HG03558 (cell line): ENCODE results near the gene ABI3BP.

Experiments
- ATAC-seq: cut with Tn5 transposase; IDR thresholded peaks from one replicate; pipeline ENCODE4 v1.9.1; 2021; ENCODE audit warnings: moderate number of reproducible peaks; ENCODE audit not compliant: unreplicated experiment; ENCODE audit errors: extremely low read depth

ABI3BP gene

DNA sequence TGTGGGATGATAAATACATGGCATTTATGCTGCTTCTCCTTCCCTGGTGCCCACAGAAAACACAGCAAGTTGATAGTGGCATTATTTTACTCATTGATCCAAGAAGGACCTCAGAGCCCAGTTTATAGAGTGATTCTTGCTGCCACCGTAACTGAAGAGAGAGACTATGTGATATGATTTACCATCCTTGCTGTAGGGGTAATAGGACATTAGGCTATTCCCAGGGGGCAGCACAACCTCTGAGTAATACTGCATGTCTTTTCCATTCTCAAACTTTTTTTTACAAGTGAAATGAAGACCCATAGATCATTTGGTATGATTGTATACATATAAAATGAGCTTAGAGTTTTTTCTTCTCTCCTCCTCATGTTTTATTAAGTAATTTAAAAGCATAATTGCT is 136.4 kb downstream of the ABI3BP start:
- no peak for ATAC-seq

DNA sequence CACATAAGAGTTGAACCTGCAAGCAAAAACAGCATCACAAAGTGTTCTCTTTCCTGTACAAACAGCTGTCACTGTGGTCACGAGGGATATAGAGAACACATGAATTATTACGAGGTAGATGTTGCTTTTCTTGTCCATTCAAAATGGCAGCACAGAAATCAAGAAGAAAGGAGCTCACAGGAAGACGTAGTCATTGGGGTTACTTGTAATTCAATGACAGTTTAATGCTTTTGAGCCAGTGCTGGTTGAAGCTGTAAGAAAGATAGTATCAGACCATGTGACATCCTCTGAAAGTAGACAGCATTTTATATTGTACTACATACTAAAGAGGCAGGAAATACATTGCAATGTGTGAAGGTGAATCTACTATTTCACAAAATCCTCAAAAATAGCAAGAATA is 140.4 kb downstream of the ABI3BP start:
- no peak for ATAC-seq

DNA sequence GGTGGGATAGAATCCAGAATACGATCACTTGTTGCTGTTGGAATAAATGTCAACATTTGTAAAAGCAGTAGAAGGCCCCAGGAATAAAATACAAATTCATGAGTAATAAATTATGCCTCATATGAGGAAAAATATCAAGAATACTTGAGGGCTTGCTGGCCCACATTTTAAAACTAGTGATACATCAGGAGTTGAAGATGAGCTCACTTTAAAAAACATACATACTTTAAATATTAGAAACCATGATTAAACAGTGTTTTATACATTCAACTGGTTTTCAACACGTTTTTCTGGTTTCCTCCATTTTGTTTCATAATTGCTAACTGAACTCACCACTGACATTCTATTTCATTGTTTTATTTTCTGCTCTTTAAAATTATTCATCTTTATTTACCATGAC is 142.5 kb downstream of the ABI3BP start:
- no peak for ATAC-seq

DNA sequence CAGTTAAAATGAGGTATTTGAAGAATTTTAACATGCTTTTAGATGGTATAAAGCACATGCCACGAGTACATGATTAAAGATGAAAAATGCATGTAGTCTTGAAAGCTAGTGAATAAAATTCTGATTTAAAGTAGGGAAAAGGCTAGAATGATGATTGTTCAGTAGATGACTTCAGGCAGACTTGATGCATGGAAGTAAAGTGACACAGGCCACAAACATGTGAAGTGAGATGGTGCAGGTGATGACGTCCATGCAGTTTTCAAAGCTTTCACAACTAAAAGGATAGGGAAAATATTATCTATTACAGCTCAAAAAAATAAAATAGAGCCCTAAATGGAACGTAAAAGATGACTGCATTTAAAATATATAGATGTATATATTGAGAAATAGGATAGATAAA is 143.1 kb downstream of the ABI3BP start:
- no peak for ATAC-seq

DNA sequence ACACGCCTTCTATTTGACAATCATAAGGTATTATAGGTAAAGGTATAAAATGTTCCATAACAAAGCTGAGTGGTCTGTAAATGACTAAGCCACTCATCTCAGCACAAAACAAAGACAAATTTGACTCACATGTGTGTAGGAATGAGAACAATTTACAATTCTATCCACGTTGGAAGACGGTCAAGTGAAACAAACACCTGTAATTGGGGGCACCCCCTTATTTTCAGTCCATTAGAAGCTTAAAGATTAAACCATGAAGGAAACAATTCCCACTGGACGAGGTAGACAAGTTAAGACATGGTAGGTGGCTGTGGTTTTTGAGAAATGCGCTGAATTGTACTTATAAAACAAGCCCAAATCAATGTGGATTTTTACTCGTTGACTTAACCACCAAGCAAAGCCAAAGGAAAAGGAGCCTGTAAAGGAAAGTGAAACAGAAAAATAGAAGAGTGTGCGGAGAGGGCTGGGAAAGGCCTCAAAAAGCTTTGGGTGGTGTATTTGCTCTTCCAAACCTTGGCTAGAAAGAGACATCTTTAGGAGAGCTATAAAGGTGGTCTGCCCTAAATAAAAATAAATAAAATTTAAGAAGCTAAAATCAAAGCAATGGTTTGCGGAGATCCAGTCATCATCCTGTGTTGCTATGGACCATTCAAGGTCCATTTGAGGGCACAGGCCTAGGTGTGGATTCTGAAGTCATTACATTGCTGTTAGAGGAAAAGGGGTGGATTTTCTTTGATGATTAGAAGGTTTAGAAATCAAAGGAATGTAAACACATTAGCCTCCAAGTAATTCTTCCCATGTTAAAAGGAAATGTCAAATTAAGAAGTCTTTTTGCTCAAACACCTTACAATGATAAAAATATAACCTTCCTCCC is 148.9 kb downstream of the ABI3BP start:
- ATAC-seq = no peak

DNA sequence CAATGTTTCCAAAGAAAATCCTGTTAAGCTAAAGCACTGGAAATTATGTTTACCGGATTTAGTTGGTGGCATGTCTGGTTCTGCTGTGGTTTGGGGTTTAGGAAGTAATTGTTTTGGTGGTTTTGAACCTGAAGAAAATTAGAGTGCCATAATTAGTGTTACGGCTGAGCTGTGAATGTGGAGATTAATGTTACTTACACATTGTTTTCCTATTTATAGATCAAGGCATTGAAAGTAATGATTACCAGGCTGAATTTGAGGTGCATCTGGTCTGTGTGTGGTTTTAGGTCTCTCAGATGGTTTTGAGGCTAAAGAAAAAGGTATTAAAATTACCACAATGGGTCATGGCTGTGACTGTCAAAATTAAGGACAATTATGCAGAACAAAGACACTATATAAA is 155.1 kb downstream of the ABI3BP start:
- no peak for ATAC-seq

DNA sequence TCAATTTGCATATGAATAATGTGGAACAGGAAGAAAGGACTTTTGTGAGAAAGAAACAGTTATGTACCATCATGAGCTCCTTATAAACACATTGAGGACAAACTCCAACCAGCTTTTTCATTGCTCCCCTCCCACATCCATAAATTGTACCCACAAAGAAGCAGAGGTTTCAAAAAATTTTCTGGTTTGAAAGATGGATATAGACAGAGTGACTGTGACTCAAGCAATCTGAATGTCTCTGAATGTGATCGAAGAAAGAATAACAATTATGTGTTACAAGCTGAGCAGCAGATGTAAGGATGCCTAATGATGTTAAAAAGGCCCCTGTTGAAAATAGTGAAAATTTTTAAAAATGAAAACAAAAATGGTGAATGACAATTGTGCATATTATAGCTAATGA is 156.6 kb downstream of the ABI3BP start:
- ATAC-seq = no peak

DNA sequence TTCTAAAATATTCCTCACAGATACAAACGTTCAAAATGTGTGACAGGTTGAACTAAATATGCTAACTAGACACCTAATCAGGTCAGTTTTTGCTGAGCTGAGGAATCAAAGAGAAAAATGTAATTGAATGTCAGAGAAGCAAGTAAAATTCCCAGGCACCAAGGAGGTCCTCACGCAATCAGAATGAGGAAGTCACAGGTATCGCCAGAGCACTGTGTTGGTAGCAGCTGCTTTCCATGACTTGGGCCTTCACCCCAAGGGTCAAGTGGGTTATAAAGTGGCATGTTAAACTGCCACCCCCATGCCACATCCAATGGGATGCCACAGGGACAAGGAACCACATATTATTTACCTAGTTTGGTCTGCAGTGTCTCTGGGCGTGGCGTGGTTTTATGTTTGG is 158.9 kb downstream of the ABI3BP start:
- ATAC-seq = no peak

DNA sequence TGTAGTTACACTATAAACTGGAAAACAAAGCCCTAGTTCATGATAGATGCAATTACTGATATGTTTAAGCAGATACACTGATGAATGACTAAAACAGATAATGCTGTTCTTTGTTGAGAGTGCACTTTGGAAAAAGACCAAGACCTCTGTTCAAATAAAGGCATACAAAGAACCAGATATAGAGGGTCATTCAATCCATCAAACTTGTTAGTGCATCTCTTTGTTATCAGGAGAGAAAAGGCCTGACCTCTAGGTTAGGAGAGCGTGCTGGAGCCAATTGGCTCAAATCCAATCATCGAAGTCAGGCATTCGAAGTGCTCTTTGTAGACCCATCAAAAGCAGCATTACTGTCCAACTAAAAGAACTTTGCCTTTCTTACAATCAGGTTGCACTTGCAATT is 159.7 kb downstream of the ABI3BP start:
- ATAC-seq = no peak

DNA sequence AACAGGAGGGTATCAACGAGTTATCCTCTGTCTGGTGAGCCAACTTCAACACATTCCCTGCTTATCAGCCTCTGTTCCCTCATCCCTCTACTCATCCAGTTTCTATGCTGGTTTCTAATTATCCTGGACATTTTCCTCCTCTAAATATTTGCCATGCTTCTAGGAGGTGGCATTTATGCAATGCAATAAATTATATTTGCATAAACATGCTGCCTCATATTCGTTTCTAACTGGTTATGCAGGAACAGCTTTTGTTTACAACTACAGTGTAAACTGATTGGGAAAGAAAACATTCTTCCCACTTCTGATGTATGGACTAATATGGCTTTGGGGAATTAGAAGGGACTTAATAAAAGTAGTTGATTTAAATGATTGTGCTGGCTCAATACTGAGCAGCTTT is 161.6 kb downstream of the ABI3BP start:
- ATAC-seq = no peak

DNA sequence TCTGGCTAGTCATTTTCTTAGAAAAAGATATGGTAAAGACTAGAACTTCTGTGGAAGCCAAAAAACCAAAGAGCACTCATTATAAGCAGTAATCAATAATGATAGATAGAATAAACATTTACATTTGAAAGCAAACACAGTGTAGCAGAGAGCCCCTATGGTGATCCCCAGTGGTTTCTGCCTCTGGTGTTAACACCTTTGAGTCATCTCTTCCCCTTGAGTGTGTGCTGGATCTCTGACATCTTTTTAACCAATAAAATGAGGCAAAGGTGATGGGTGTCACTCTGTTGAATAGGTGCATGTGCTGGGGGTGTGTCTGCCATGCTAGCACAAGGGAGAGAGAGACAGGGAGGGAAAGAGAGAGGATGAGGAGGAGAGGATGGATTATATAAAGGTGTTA is 162.3 kb downstream of the ABI3BP start:
- ATAC-seq = no peak

DNA sequence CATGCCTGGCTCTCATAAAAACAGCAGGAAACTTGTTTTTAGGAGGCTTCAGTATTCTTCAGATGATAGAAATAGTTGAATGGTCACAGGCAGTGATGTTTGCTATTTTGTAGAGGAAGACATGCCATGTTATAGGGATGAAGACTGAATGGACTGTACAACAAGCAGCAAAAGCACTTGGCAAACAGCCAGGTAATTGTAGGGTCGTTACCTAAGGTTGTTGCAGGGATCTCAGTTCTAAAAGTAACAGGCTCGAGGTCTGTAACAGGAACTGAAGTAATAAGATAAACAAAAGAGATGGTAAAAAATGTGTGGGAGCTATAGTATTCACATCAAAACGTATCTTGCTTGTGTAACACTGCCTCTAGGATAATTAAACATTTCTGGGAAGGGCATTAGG is 167.6 kb downstream of the ABI3BP start:
- ATAC-seq = no peak

DNA sequence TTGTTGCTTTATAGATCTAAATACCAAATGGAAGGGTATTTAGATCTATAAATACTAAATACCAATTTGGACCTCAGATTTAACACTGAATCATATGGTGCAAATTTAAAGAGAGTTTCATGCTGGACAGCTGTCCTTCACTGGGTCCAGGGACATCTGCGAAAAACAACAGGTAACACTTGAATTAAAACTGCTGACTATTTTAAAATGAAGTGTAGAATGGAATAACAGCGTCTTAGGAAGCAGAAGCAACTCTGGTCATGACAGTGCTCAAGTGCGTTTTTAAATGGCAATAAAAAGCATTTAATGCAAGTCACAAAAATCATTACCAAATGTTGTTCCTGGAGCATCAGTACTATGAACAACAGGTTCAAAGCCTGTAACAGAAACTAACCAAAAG is 177.6 kb downstream of the ABI3BP start:
- no peak for ATAC-seq

DNA sequence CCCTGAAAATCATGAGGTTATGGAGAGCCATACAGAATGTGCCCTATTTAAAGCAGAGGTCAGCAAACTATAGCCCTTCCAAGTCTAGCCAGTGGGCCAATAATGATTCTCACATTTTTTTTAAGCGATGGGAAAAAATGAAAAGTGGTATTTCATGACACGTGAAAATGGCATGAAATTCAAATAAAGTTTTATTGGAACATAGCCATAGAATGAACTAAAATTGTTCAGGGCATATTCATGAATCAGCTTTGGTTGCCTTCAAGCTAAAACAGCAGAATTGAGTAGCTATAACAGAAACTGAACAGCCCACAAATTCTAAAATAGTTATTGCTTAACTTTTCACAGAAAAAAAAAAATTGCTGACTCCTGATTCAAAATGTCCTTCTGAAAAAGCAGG is 179.4 kb downstream of the ABI3BP start:
- ATAC-seq = no peak

DNA sequence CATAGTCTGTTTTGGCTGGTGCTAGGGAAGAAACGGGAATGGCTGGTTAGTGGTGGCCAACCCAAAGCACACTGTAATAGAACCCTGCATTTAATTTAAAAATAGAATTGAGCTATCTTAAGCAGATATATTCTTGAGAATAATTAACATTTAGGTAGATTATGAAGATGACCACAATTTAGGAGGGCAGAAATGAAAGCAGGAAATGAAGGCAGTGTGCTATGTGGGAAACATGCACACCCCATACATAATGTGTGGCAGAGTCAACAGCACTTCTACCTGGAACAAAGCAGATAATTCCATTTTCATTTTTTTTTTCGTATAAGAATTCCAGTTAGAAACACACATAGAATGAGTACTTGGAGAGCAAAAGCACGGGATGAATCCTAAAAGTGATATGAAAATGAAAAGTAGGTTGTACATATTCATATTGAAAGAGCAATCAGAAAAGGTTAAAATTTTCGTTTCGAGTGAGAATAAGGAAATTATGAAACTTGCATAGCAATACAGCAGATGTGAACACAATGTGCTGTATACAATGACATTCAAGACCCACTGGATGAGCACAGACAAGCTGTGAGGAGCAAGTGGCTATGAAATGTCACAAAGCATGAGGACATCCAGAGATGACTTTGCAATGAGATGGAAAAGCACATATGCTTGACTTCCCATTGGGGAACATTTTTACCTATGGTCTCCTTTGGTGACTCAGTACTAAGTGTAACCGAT is 181.3 kb downstream of the ABI3BP start:
- ATAC-seq = no peak

DNA sequence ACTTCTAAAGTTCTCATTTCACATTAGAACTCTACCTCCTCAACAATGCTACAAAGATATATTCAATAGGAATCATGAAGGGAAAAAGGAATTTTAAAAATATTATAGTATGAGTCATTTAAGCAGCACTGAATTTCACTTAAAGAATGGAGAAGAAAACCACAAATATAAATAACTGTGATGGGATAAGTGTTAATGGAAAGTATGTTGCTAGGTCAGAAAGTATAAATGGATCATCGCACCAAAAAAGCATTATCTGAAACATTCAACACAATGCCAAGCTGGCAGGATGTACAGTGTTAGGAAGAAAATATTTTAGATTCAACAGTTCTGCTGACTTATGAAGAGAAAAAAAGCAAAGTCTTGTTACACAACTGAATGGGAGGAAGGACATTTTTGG is 182.6 kb downstream of the ABI3BP start:
- ATAC-seq = no peak

DNA sequence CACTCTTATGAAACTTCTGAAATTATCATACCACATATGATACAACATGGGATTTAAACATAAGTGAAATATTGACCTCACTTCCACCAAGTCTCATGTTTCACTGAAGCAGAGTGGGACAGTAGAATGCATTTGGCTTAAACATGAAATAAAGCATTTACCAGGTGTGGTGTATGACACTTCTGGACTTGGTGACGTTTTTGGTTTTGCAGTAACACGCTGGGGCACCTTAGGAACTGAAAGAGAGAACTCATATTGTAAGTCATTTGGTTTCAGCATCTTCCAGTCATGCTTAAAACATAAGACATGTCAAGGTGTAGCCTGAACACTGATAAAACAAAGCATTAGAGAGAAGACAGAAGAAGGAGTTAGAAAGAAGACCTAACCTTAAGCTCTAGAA is 188.6 kb downstream of the ABI3BP start:
- no peak for ATAC-seq

DNA sequence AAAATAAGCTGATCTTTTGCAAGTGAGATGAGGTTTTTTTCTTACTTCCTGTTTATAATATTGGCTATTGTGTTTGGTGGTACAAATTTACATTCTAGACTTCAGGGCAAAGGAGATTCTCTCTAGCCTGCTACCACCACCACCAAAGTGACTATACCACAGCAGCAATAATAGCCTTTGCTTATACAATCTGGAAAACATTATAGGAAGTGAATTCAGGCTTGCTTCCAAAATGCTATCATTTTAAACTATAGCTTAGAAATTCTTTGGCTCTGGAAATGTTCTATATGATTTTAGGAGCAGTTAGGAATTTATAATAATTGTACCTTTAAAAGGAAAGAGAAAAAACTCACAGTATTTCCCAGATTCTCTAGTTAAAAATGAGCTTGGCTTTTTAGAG is 189.5 kb downstream of the ABI3BP start:
- no peak for ATAC-seq

DNA sequence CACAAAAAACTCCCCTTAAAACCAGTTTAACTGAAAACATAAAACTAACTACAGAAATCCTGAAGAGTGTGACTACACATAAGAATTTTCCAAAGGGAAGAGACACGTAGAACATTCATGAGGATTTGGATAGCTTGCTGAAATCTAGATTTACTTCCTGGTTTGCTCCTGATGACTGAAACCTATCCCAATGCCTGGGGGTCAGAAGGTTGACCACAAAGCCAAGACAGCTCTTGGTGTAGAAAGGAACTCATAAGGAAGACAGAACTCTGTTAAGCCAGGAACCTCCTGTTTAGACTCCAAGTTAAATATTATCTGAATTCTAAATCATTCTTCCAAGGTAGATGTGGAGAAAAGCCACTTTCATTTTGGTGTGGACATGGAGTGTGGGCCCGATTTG is 191.1 kb downstream of the ABI3BP start:
- ATAC-seq = no peak

DNA sequence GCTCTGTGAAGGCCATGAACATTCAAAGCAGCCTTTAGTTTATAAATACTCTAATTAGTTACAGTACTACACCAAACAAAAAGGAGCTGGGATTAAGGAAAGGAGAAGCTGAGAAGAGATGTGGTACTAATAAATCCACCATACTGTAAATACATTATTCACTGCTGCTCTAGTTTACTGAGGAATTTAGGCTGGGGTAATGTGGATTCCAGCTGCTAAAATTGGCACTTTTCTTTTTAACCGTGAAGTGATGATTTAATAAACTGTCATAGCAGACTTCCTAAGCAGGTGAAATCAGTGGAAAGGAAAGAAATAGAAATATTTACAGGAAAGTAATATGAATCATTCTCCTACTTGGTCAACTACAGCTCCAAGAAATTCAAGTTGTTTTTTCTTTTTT is 195.2 kb downstream of the ABI3BP start:
- ATAC-seq = no peak

DNA sequence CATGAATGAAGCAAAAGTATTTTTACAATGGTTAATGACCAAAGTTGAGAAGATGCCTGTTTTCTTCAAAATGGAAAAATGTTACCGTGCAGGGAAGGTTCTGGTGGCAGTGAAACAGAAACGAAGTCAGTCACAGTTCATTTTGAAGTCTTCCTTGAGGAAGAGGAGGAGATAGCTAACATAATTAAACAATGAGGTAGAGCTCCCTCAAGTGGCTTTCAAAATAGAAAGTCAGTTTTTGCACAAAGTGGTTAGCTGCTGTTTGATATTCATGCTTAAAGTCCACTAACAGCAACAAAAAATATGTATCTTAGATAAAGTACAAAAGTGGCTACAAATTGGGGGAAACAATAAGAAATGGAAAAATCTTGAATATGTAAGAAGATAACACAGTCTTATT is 196.7 kb downstream of the ABI3BP start:
- no peak for ATAC-seq

DNA sequence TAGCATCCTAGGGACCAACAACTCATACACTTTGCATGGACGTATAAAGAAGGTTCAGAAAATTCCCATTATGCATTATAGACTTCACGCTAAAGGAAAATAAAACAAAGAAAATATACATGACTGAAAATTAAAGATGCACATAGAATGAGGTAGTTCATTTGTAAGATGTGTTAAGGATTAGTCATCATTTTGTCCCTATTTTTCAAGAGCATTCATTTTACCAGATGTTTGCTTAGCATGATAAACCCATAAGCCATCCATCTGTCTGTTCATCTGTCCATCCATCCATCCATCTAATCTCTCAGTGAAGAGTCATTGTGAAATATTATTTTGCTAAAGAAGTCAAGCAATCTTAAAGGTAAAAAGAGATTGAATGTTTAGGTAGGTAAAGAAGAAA is 203.6 kb downstream of the ABI3BP start:
- no peak for ATAC-seq
